Osteocyte (in vitro differentiated cells): Measurements from ENCODE around the gene TBKBP1. TPM values are rescaled to one million over a fixed set of nuclear protein-coding genes. Genes with fewer than 3 reads are reported as not detected.
A peak's percentile ranks its signal among the peaks of the same experiment; 100 is the strongest.
"Not testable (repeated sequence)": the region's sequence is repeated elsewhere in the genome, so short reads cannot be mapped to it uniquely, and the experiment has no call there.

Source experiments
- DNase-seq: peaks from one replicate; pipeline ENCODE4 v3.0.0; 2021; ENCODE audit warnings: mixed read lengths; ENCODE audit not compliant: unreplicated experiment; ENCODE audit errors: extremely low spot score
- H3K27ac Mint-ChIP-seq: one replicate; pipeline ENCODE4 v1.8.0; 2021; ENCODE audit warnings: mild to moderate bottlenecking, mixed read lengths; ENCODE audit not compliant: unreplicated experiment
- H3K27me3 Mint-ChIP-seq: one replicate; pipeline ENCODE4 v1.8.0; 2021; ENCODE audit warnings: mixed read lengths; ENCODE audit not compliant: unreplicated experiment
- H3K36me3 Mint-ChIP-seq: one replicate; pipeline ENCODE4 v1.8.0; 2021; ENCODE audit warnings: mixed read lengths; ENCODE audit not compliant: unreplicated experiment
- H3K4me1 Mint-ChIP-seq: one replicate; pipeline ENCODE4 v1.8.0; 2021; ENCODE audit warnings: mixed read lengths; ENCODE audit not compliant: unreplicated experiment
- H3K4me3 Mint-ChIP-seq: one replicate; pipeline ENCODE4 v1.8.0; 2021; ENCODE audit warnings: mild to moderate bottlenecking, moderate library complexity, mixed read lengths; ENCODE audit not compliant: unreplicated experiment
- H3K9me3 Mint-ChIP-seq: one replicate; pipeline ENCODE4 v1.8.0; 2021; ENCODE audit warnings: mixed read lengths; ENCODE audit not compliant: unreplicated experiment
- CTCF ChIP-seq: fragments of 200-600 bp; sonication (generic); IDR thresholded peaks from 2 replicates; pipeline ENCODE4 v1.5.0; 2021; ENCODE audit warnings: antibody characterized with exemption, mild to moderate bottlenecking, moderate library complexity
- total RNA-seq: library from RNA; stranded (reverse); gene quantifications from 2 replicates; pipeline ENCODE4 v1.2.1, GENCODE V29; 2021

TBKBP1 gene
- total RNA-seq, 1 donor from 2014 or later: 16.5 TPM

- Mint-ChIP-seq H3K4me1 (peaks cover 7% of the 10 kb centered on the region), H3K27me3 (peaks cover 56% of the 10 kb centered on the region), H3K27ac (no peak overlapping the region), H3K36me3 (no peaks in the 10 kb centered on the region), H3K9me3 (no peaks in the 10 kb centered on the region), H3K4me3 (no peak overlapping the region)
- DNase-seq: no peak
- TF ChIP-seq CTCF: no peak
Observed at GRCh38 chr17:47735536-47736011, 41.6 kb downstream of the TBKBP1 start.

GRCh38 chr17:47736501-47737495 lies 42.8 kb downstream of the TBKBP1 start:
- H3K4me1 Mint-ChIP-seq: peaks cover 7% of the 10 kb centered on the region
- DNase-seq: peak; percentile 63
- no peak overlapping the region for H3K4me3 Mint-ChIP-seq
- H3K27ac Mint-ChIP-seq: no peak overlapping the region
- peaks cover 54% of the 10 kb centered on the region for H3K27me3 Mint-ChIP-seq
- no peaks in the 10 kb centered on the region for H3K9me3 Mint-ChIP-seq
- TF ChIP-seq CTCF: no peak
- no peaks in the 10 kb centered on the region for H3K36me3 Mint-ChIP-seq

- Mint-ChIP-seq H3K9me3 (no peaks in the 10 kb centered on the region), H3K36me3 (no peaks in the 10 kb centered on the region), H3K27ac (no peak overlapping the region), H3K4me1 (peaks cover 4% of the 10 kb centered on the region), H3K4me3 (no peak overlapping the region), H3K27me3 (peaks cover 46% of the 10 kb centered on the region)
- no peak for TF ChIP-seq CTCF
- no peak for DNase-seq
Observed at GRCh38 chr17:47738178-47738577, 44.2 kb downstream of the TBKBP1 start.

GRCh38 chr17:47739150-47739549 lies 45.2 kb downstream of the TBKBP1 start:
- peak; percentile 62 for DNase-seq
- H3K27ac Mint-ChIP-seq: no peak overlapping the region
- H3K36me3 Mint-ChIP-seq: no peaks in the 10 kb centered on the region
- no peak overlapping the region for H3K4me3 Mint-ChIP-seq
- no peaks in the 10 kb centered on the region for H3K4me1 Mint-ChIP-seq
- H3K9me3 Mint-ChIP-seq: no peaks in the 10 kb centered on the region
- H3K27me3 Mint-ChIP-seq: peaks cover 49% of the 10 kb centered on the region
- no peak for TF ChIP-seq CTCF

- H3K9me3 Mint-ChIP-seq, H3K36me3 Mint-ChIP-seq, H3K4me1 Mint-ChIP-seq, H3K27ac Mint-ChIP-seq, H3K4me3 Mint-ChIP-seq: not testable (repeated sequence)
- peak; percentile 60 for DNase-seq
- H3K27me3 Mint-ChIP-seq: peaks cover 48% of the 10 kb centered on the region
Observed at GRCh38 chr17:47739945-47740344, 46.0 kb downstream of the TBKBP1 start.
